Measurements from ENCODE around the gene POFUT2. TPM values are rescaled to one million over a fixed set of nuclear protein-coding genes. Genes with fewer than 3 reads are reported as not detected.

POFUT2 gene
- total and polyA plus RNA-seq, 2 donors from 2014 or later = 18.3 to 30.2 TPM

- H3K27ac ChIP-seq (ENCODE audit: low read depth in 2 of 2, low read length in 2 of 2) = peak overlapping the region in 1 of 2 donors; percentile 49
- no peaks in the 10 kb centered on the region for H3K9me3 ChIP-seq (ENCODE audit: control insufficient read depth in 2 of 3, insufficient read depth in 1 of 3, low read length in 3 of 3)
- no peaks in the 10 kb centered on the region for H3K27me3 ChIP-seq (ENCODE audit: control insufficient read depth, insufficient read depth, low read length)
- FAIRE-seq (no peak), DNase-seq (peak in 1 of 5 donors; percentile 6)
- peaks cover 0 to 39% (median 29%) of the 10 kb centered on the region in 3 donors for H3K4me1 ChIP-seq (ENCODE audit: control insufficient read depth in 2 of 3, insufficient read depth in 2 of 3, low read depth in 1 of 3, low read length in 3 of 3)
- no peak overlapping the region for H3K4me3 ChIP-seq (ENCODE audit: low read length in 3 of 3)
- intact Hi-C loops (cut with DNase I) = loop anchor here (5.0 kb wide), 1 partner anchor 151 kb away; no protein-coding TSS in a partner anchor
- no peak overlapping the region for H3K9ac ChIP-seq (ENCODE audit: low read length in 3 of 3)
- H3K36me3 ChIP-seq (ENCODE audit: control insufficient read depth in 2 of 3, insufficient read depth in 3 of 3, low read length in 3 of 3) = peaks cover 0 to under 1% (median 0%) of the 10 kb centered on the region in 3 donors
- TF ChIP-seq CTCF (IDR thresholded peaks at IDR 0.05; ENCODE audit: borderline replicate concordance, extremely low read depth, insufficient read depth) = no peak
Observed at GRCh38 chr21:45290948-45291612, 3.4 kb upstream of the POFUT2 start.

GRCh38 chr21:45289655-45290515, 2.2 kb upstream of the POFUT2 start:
- Histone ChIP-seq H3K4me3 (ENCODE audit: low read length in 3 of 3) (no peak overlapping the region), H3K9me3 (ENCODE audit: control insufficient read depth in 2 of 3, insufficient read depth in 1 of 3, low read length in 3 of 3) (no peaks in the 10 kb centered on the region), H3K9ac (ENCODE audit: low read length in 3 of 3) (peak overlapping the region in 1 of 3 donors; percentile 26), H3K36me3 (ENCODE audit: control insufficient read depth in 2 of 3, insufficient read depth in 3 of 3, low read length in 3 of 3) (peaks cover 4 to 10% (median 5%) of the 10 kb centered on the region in 3 donors), H3K27ac (ENCODE audit: low read depth in 2 of 2, low read length in 2 of 2) (no peak overlapping the region), H3K27me3 (ENCODE audit: control insufficient read depth, insufficient read depth, low read length) (no peaks in the 10 kb centered on the region), H3K4me1 (ENCODE audit: control insufficient read depth in 2 of 3, insufficient read depth in 2 of 3, low read depth in 1 of 3, low read length in 3 of 3) (peaks cover 0 to 34% (median 23%) of the 10 kb centered on the region in 3 donors)
- DNase-seq (peak in 1 of 5 donors; percentile 3), FAIRE-seq (no peak)
- intact Hi-C loops (cut with DNase I) = loop anchor here (5.0 kb wide), 1 partner anchor 152 kb away; no protein-coding TSS in a partner anchor
- no peak for TF ChIP-seq CTCF (IDR thresholded peaks at IDR 0.05; ENCODE audit: borderline replicate concordance, extremely low read depth, insufficient read depth)

- no peaks in the 10 kb centered on the region for H3K27me3 ChIP-seq (ENCODE audit: control insufficient read depth, insufficient read depth, low read length)
- no peaks in the 10 kb centered on the region for H3K9me3 ChIP-seq (ENCODE audit: control insufficient read depth in 2 of 3, insufficient read depth in 1 of 3, low read length in 3 of 3)
- H3K27ac ChIP-seq (ENCODE audit: low read depth in 2 of 2, low read length in 2 of 2) = no peak overlapping the region
- no peak overlapping the region for H3K4me3 ChIP-seq (ENCODE audit: low read length in 3 of 3)
- intact Hi-C loops (cut with DNase I) = no loop called here
- peak overlapping the region in 1 of 3 donors; percentile 29 for H3K9ac ChIP-seq (ENCODE audit: low read length in 3 of 3)
- FAIRE-seq (no peak), DNase-seq (no peak)
- no peak for TF ChIP-seq CTCF (IDR thresholded peaks at IDR 0.05; ENCODE audit: borderline replicate concordance, extremely low read depth, insufficient read depth)
- peaks cover 0 to 29% (median 20%) of the 10 kb centered on the region in 3 donors for H3K4me1 ChIP-seq (ENCODE audit: control insufficient read depth in 2 of 3, insufficient read depth in 2 of 3, low read depth in 1 of 3, low read length in 3 of 3)
- peaks cover 8 to 16% (median 12%) of the 10 kb centered on the region in 3 donors for H3K36me3 ChIP-seq (ENCODE audit: control insufficient read depth in 2 of 3, insufficient read depth in 3 of 3, low read length in 3 of 3)
Observed at GRCh38 chr21:45289134-45289533, 1.4 kb upstream of the POFUT2 start.
